NB4 (cell line): ENCODE results near the gene EFNA2.

Source experiments
- DNase-seq: peaks from one replicate; pipeline ENCODE4 v3.0.0; 2010; ENCODE audit warnings: low read depth
- H3K4me3 ChIP-seq: one replicate; pipeline ENCODE4 v1.5.1; 2011; ENCODE audit warnings: mild to moderate bottlenecking, low read depth, low read length, moderate library complexity
- MYC ChIP-seq: IDR thresholded peaks from 2 replicates; pipeline ENCODE4 v1.6.1; 2011; ENCODE audit warnings: low read depth, low read length
- POLR2A ChIP-seq: IDR thresholded peaks from 2 replicates; pipeline ENCODE4 v1.6.1; 2011; ENCODE audit warnings: mild to moderate bottlenecking; ENCODE audit not compliant: insufficient read length; ENCODE audit errors: extremely low read depth
- TF ChIP-seq, protein P1 (sequence below): IDR thresholded peaks from 2 replicates; pipeline ENCODE4 v1.6.1; 2011; ENCODE audit warnings: low read depth, low read length
- TF ChIP-seq, protein P2 (sequence below): IDR thresholded peaks from one replicate; pipeline ENCODE4 v1.5.1; 2012; ENCODE audit warnings: low read depth, low read length

Gene EFNA2

DNA sequence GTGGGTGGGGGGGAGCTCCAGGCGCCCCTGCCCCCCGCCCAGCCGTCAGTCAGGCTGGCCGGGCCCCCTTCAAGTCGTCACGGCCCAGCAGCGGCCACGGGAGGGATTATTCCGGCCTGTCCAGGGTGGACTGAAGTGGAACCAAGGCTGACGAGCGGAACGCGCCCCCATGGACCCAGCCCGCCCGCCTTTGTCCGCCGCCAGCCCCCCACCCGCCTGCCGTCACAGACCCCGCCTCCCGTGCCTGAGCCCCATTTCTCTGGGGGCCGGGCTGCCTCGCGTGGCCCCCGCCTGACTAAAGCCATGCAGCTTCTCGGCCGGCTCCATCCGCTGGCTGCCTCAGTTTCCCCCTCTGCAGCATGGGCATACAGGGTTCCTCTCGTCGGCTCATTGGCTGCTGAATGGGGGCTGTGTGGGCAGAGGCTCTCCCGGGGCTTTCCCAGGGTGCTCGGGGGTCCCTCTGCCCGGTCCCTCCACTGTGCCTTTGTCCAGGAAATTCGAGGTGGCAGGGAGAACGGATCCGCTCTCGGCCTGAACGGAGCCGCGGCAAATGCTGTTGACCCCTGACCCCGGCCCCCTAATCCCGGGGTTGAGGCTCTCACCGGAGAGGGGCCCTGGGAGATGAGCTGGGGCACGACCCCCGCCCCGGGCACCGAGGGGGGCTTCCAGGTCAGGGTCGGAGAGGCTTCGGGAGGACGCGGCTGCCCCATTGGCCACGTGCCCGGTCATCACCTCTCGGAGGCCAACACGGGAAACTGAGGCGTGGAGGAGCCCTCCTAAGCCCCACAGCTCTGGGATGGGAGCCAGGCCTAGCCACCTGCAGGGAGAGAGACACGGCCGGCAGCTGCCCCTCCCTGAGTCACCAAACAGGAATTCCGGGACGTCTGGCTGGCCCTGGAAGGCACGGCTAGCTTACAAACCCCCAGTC lies 27.4 kb downstream of the EFNA2 start:
- DNase-seq, result no peak
- no peak overlapping the region for H3K4me3 ChIP-seq
- TF ChIP-seq MYC (no peak), POLR2A (no peak)
- TF ChIP-seq, protein P1, sequence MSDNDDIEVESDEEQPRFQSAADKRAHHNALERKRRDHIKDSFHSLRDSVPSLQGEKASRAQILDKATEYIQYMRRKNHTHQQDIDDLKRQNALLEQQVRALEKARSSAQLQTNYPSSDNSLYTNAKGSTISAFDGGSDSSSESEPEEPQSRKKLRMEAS, result no peak
- TF ChIP-seq, protein P2, sequence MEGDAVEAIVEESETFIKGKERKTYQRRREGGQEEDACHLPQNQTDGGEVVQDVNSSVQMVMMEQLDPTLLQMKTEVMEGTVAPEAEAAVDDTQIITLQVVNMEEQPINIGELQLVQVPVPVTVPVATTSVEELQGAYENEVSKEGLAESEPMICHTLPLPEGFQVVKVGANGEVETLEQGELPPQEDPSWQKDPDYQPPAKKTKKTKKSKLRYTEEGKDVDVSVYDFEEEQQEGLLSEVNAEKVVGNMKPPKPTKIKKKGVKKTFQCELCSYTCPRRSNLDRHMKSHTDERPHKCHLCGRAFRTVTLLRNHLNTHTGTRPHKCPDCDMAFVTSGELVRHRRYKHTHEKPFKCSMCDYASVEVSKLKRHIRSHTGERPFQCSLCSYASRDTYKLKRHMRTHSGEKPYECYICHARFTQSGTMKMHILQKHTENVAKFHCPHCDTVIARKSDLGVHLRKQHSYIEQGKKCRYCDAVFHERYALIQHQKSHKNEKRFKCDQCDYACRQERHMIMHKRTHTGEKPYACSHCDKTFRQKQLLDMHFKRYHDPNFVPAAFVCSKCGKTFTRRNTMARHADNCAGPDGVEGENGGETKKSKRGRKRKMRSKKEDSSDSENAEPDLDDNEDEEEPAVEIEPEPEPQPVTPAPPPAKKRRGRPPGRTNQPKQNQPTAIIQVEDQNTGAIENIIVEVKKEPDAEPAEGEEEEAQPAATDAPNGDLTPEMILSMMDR, result no peak

DNA sequence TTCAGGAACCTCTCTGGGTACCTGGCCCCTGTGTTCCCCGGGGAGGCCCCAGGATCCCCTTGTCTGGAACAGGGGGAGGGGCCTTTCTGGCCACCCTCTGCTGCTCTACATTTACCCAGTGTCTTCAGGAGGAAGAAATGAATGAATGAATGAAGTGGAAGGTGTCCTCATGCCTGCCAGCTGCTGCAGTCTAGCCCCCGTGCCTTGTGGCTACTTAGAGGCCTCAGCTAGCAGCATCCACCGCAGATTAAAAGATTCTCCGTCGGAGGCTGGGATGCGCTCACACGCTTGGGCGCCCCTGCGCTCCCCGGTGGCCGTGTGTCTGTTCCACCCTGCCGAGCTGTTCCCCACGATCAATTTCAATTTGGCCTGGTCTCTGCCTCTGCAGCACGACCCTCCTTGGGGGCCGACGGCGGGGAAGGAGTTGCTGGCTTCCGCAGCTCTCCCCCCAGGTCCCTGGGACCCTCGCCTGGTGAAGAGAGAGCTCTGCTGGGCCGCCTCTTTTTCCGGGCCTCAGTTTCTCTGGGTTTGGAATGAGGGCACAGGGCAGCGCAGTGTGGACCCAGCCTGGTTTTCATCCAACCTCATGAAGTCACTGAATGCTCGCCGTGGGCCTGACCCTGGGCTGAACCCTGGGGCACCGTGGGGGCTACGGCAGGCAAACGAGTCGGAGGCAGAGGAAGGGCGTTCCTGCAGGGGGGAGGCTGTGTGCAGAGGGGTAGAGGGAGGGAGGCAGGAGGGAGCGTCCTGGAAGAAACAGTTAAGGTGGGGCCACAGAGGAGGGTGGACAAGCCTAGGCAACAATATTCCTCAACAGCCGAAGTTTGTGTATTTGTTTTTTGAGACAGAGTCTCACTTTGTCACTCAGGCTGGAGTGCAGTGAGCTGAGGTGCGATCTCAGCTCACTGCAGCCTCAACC lies 28.3 kb downstream of the EFNA2 start:
- TF ChIP-seq POLR2A (no peak), MYC (no peak)
- TF ChIP-seq, protein P2, result no peak
- TF ChIP-seq, protein P1, result no peak
- H3K4me3 ChIP-seq, result no peak overlapping the region
- no peak for DNase-seq

DNA sequence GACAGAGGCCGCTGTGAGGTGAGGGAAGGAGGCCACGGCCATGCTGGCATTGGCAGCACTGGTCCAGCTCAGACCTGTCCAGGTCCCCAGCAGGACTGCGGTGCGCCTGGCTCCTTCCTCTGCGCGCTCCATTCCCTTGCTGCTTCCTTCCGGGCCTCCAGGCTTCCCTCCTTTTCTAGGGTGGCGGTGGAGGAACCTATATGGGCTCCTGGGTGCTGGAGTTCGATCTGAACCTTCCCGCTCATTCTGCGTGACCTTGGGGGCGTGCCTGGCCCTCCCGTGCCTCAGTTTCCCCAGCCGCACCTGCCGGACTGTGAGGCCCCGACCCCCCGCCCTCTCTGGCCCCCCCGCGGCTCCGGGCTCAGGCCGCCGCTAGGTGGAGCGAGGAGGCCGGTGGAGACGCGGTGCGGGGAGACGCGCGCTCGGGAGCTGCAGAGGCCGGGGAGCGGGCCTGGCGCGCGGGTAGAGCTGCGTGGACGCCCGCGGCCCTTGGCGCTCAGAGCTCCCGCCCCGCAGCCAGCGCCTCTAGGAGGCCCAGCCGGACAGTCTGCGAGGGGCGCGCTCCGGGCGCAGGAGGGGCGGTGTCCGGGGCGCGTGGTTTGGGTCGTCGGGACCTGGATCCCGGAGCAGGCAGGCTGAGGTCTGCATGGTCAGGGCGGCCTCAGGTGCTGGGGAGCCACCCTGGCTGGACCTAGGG lies 29.9 kb downstream of the EFNA2 start:
- no peak overlapping the region for H3K4me3 ChIP-seq
- peak; percentile 49 for DNase-seq
- TF ChIP-seq POLR2A (no peak), MYC (no peak)
- TF ChIP-seq, protein P2, result no peak
- TF ChIP-seq, protein P1, result no peak

DNA sequence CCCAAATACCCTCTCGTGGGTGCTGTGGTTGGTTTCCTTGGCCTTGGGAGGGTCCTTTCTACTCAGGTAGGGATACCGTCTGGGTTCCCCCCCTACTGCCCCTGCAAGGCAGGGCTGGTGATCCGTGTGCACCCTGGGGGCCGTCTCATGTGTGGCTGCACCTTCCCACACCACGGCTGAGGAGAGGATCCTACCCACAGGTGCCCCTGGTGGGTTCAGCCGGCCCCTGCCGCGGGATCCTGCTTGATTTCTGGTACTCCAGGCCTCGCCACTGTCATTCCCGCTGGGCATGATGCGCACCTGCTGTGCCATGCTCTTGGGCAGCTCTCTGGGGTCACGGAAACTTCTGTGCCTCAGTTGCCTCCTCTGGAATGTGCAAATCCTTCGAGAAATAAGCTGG lies 30.8 kb downstream of the EFNA2 start:
- no peak overlapping the region for H3K4me3 ChIP-seq
- DNase-seq, result no peak
- TF ChIP-seq MYC (no peak), POLR2A (no peak)
- TF ChIP-seq, protein P1, result no peak
- TF ChIP-seq, protein P2, result no peak

DNA sequence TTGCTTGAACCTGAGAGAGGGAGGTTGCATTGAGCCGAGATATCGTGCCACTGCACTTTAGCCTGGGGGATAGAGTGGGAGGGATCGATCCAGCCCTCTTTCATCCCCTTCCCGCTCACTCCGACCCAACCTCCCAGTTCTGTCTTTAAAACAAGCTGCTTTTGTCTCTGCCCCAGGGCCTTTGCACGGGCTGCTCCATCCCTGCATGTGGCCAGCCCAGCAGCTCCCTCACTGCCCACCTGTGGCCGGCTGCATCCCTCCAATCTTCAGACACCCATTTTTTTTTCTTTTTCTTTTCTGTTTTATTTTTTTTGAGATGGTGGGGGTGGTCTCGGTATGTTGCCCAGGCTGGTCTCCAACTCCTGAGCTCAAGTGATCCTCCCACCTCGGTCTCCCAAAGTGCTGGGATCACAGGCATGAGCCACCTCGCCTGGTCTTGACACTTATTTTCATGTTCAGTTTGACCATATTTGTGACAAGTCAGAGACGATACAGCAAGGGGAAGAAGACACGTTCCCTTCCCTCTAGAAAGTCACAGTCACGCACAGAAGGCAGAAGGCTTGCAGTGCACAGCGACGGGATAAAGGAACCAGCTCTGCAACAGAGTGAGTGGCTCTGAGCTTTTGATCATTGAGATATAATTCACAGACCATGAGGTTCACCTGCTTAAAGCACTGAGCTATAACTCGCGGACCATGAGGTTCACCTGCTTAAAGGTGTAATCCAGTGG lies 31.8 kb downstream of the EFNA2 start:
- DNase-seq, result no peak
- TF ChIP-seq POLR2A, result no peak
- TF ChIP-seq, protein P2, result no peak
- no peak for TF ChIP-seq MYC
- TF ChIP-seq, protein P1, result no peak

More for the DNA sequence above, 31.8 kb downstream of the EFNA2 start:
- H3K4me3 ChIP-seq, result no peak overlapping the region
